Putamen (tissue), 1 donor: Measurements from ENCODE around the gene RALGPS1.

Experiments used
- DNase-seq: peaks from one replicate; pipeline ENCODE4 v3.0.0-alpha.2; 2016; ENCODE audit warnings: low spot score

Gene RALGPS1

DNA sequence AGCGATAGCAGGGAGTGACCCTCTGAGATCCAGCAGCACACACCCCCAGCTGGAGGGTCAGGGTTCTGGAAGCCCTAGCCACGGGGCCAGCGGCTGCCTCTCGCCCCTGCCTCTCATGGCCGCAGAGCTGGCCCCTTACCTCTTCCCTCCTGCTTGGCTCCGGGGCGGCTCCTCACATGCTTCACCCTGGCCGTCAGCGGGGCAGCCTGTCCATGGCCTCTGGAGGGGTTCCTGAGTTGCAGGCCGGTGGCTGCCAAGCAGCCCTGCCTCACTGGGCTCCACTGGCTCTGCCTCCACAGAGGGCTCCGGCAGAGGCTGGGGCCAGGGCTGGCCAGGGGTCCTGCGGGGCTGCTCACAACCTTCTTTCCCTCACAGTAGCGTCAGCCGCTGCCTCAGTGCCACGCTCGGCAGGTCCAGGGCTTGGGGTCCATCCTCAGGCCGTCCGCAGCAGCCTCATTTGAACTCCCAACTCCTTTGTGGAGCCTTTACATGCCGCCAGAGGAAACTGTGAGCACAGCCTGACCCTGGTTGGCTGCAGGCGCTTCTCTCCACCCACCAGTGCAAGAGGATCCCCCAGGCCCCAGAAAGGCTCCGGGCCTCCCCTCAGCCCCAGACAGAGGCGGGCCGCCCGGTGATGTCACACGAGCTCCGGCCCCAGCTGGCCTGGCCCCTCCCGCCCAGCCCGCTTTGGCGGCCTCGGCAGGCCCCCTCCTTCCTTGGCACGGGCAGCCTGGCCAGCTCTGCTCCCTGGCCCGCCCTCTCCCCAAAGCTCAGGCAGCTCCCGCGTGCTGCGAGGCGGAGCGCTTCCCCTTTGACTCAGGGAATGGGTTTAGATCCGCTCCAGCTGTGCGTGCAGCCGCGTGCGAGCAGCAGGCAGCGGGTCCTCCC lies 207.8 kb downstream of the RALGPS1 start, which contains the start of gene ANGPTL2:
ANGPTL2 (minus strand) TSS at position 460 of the 888 bp plus-strand sequence. CDS start 13,904 bp downstream, outside the sequence.
- DNase-seq, result peak; percentile 97

DNA sequence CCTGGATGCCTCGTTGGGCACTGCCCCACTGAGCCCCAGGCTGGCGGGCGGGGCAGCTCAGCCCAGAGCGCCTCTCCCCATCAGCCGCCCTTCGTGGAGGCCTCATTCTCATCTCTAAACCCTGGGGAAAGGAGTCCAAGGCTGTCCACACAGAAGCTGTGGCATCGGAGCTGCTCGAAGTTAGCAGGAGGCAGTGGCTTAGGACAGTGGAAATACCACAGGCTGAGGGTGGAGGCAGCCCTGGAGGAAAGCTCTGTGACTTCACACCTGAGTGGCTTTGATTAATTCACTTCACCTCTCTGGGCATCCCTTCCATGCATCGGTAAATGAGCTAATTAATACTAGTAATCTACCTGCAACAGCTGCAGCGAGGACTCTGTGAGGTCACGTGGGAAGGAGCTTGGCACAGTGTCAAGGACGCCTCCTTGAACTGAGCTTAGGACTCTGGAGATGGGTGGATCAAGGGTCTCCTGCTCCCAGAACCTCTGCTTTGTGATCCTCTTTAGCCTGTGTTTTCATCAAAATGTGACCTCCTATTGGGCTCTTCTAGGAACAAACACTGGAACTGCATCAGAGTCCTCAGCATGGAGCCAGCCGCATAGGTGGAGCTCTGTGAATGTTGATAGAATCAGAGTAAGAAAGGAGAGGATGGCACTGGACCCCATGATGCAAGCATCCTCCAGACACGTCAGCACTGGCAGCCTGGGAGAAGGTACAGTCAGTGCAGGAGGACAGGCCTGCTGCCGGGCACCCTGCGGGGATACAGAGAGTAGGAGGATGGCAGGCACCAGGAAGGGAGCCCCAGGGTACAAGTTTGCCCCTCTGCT lies 208.7 kb downstream of the RALGPS1 start:
- no peak for DNase-seq

DNA sequence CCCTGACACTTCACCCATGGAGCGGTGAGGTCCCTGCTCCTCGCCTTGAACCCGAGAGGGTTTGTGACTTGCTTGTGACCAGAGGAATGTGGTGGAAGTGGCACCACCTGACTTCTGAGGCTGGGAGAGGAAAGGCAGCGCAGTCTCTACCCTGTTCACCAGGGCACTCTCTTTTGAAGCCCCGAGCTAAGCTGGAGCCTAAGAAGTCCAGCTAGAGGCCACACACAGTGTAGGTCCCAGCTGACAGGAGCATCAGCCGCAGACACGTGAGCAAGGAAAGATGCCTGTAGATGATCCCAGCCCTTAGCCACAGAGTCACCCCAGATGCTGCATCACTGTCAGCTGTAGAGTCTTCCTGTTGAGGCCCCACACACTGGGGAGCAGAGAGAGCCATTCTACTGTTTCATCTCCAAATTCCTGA lies 209.5 kb downstream of the RALGPS1 start:
- DNase-seq, result no peak

DNA sequence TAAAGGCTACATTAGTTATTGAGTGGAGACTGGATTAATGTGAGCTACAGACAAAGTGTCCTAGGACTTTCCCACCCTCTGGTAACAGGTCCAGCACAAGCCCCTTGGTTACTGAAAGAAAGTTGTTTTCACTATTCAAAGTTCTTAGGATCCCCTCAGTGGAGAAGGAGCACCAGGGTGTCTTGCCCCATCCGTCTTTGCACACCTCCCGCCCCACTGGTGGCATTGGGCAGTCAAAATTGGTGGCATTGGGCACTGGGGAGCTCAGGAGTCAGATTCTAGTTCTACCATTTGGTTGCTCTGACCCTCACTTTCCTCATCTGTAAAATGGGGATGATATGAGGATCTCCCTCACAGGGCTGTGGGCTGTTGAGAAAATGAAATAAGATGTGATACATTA lies 210.2 kb downstream of the RALGPS1 start:
- DNase-seq, result no peak

DNA sequence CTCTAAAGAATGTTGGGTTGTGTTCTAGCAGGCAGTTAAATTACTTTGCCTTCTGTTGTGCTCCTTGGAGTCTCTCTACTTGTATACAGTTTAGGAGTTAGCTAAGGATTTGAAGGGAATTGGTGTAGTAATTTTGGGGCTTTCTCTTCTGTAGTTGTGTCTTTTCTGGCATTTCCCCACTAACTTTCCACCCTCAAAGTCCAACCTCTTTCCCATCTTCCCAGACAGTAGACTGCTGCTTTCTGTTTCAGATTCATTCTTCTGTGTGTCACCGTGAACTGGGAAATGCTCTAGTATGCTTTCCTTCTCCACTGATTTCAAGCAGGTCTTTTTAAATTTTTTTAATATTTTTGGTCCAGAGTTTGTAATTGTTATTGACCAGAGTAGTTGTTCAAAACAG lies 212.4 kb downstream of the RALGPS1 start:
- DNase-seq, result no peak

DNA sequence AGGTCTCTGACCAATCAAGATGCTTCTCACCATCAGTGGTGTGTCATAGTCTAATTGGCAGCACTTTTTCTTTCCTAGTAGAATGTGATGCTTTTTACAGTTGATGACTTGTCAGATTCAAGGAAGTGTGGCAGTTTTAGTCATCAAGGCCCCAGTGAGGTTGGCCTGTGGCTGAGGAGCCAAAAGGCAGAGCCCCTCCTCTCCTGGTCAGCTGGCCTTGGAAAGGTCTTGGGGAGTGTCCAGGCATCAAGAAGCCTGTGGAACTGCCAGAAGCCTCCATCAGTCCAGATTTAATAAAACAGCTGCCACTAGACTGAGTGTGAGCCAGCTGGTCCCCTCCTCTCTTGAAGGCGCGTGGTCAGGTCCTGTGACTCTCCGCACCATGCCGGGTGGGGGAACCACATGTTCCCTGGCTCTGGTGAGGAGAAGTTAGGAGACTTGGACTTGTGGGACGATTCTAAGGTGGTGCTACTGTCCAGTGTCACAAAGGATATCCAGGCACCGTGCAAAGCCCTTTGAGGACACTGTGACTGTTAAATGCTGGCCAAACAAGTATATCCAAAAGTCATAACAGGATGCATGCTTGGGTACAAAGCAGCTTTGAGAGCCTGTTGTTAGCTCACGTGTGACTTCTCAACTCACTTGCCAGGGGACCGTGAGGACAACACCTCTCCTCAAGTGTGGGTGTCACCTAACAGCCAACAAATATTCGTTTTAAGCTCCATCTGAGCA lies 213.9 kb downstream of the RALGPS1 start:
- peak; percentile 66 for DNase-seq

DNA sequence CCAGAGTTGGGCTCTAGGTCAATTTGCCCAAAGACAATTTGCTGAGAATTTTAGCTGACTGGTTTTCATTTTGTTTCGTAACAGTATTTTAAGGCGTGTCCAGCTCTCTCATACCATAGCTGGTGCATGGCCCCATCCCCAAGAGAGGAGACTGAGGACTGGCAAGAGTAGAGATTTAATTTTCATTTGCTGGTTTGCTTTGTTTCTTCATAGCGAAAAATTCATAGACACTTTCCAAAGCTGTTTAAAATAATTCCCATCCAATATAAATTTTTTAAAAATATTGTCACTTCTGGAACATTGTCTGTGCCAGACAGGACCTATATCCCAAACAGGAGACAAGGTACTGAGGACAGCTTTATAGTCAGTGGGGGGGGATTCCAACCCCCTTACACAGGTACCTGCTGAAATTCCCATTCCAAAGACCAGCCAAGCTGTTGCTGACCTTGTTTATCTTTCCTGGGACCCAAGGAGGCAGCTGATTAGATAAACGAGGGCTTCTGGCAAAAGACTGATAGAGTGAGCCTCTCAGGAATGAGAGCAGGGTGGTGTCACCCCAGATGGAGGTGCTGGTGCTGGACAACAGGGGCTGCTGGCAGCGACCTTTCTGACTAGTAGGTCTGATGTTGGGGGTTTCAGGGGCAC lies 214.6 kb downstream of the RALGPS1 start:
- DNase-seq, result no peak

DNA sequence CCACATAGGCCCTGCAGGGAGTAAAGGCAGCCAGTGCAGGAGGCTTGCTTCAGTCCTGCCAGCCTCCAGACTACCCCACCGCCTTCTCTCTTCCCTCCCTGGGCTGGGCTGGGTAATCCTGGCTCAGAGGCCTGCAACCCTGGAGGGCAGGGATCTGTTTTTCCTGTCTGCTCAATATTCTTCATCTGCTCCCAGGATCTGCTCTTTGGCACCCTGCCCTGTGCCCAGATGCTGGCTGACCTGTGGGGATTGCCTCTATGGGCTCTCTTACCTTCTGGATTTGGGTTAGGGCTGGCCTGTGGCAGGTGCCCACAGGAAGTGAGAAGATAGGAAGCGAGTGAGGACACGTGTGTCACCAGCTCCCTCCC lies 215.1 kb downstream of the RALGPS1 start:
- DNase-seq, result no peak

DNA sequence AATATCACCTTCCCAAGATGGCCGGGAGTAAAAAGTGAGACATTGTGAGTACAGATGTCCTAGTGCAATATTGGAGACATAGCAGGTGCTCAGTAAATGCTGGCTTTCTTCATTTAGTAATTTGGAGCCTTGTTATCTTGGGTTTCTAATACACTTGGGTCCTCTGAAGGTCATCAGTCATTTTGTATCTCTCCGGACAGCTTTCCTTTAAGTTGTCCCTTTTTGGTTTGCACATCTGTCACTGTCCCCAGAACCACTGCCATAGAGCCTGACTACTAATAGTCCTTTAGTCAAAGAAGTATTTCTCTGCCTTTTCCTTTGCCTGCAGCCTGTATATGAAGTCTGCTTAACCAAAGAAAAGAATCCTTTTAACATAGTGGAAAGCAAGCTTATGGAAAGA lies 215.7 kb downstream of the RALGPS1 start:
- no peak for DNase-seq

DNA sequence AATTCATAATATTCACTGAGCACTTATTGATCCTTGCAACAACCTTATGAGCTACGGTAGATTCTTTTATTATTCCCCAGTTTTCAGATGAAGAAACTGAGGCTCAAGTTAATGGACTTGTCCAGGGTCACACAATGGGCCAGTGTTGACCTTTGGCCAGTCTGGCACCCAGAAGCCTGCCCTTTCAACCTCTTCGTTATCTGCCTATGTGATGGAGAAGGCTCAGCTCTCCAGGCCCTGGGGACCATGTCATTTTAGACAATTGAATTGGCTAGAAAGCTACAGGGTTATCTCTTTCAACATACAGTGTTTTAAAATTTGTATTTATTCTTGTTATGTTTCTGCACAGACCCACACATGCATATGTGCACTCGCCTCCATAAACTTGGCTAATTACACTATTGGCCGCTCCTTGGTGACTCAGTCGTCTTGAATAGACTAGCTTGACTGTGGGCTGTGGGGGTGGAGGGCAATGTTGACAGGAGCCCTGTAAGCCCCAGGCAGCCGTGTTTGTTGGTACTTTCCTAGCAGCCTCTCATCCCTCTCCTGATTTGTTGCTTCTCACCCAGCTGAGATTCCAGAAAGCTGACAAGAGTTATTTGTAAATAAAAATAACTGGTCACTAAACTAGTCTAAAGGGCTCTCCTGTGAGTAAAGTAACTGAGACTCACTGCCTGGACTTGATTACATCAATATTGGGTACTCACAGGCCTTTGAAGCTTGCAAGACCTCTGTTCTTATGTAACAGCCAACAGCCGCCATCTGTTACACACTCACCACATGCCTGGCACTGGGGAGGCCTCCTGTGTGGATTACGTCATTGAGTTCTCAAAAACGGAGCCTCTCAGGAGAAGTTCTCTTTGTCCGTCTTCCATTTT lies 216.3 kb downstream of the RALGPS1 start:
- DNase-seq, result peak; percentile 64

DNA sequence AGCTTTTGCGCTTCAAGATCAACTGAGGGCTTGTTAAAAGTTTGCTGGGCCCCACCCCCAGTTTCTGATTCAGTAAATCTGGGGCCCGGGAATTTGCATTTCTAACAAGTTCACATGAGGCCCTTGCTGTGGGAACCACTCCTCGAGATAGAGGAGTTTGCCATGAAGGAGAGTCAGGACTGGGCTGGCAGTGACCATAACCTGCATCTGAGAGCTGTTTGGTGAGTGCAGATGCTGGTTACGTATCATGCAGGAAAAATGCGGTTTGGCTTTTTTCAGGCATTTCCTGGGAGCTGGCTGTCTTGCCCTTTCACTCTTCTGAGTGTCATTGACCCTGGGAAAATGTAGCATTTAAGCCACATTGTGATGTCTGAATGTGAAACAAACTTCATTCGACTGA lies 217.3 kb downstream of the RALGPS1 start:
- DNase-seq, result no peak

DNA sequence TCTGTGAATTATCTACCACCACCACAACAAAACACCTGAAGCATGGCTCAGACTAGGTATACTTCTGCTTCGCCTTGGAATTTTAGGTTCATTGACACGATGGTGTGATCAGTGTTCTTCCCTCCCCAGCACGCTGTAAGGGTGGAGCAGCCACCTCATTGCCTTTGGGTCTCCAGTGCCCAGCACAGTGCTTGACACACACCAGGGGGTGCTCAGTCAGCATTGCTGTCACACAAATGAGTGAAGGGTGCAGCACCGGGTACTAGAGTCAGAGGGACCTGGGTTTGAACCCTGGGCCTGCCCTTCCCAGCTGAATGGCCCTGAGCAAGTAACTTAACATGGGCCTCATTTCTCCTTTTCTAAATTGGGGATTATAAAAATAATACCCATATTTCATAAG lies 217.8 kb downstream of the RALGPS1 start:
- DNase-seq, result no peak

DNA sequence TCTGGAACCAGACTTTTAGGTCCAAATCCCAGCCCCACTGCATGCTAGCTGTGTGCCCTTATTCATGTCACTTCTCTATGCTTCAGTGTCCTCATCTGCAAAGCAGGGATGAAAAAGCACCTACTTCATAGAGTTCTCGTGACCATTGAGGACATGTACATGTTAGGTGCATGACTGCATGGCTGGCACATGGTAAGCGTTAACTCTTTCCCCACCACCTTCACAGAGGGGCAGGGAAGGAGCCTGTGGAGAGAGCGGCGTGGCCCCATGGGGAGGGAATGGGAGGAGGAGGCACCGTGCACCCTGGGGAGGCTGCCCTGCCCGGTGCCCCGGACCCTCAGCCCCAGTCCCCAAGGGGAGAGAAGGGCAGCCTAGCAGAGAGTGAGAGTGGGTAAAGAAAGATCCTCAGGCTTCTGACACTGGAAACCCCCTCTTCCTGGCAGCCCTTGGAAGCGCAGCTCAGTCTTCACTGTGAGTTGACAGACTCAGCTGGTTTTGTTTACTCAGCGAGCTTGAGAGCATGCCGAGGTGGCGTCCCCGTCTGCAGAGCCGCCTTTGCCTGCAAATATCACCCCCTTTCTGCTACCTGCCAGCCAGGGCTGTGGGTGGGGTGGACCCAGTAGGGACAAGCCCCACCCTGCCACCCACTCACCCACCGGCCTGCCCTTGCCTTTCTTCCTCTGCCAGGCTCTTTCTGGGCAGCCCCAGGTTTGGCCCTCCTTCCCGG lies 218.5 kb downstream of the RALGPS1 start:
- DNase-seq, result no peak

DNA sequence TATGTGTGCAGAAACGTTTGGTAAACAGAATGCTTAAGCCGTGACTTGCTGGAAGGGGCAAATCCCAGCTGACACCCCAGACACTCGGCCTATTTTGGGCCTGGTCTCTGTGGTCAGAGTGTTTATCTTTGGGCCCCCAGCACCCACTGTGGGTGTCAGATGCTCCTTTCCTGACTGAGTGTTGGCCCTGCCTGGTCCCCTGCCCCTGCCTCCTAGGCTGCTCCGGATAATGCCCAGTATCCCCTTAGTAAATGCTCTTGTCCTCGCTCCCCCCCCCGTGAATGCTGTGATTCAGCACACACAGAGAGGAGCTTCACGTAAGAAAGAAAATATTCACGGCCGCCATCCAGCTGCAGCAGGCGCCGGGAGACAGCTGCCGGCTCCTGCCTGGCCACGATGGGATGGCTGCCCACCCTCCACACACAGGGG lies 219.2 kb downstream of the RALGPS1 start:
- peak; percentile 89 for DNase-seq

DNA sequence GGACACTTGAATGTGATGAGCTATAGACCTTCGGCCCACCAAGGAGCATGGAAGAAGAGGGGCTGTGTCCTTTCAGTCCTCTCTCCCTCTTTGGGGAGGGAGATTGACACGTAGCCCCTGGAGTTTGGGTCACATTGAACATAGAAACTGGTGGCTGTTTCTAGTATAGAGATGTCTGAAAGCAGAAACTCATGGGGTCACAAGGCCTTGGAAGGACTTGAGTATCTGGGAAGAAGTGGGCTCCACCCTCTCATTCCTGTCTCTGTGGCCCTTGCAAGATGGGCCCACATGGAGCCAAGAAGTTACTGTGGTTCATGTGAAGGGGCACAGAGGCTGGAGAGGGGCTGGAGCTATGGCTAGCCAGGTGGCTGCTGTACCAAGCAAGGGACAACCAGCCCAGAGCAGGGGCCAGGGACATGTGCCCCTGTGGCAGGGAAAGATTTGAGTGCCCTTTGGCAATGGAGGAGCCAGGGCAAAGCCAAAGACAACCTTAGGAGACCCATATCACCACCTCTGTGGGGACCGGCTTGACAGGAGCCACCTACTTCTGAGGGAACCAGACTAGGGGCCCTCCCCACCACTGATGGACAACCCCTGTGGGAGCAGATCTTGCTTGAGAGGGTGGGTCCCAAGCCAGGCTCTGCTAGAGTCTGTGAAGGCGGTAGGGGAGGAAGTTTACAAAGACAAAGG lies 220.6 kb downstream of the RALGPS1 start:
- no peak for DNase-seq

DNA sequence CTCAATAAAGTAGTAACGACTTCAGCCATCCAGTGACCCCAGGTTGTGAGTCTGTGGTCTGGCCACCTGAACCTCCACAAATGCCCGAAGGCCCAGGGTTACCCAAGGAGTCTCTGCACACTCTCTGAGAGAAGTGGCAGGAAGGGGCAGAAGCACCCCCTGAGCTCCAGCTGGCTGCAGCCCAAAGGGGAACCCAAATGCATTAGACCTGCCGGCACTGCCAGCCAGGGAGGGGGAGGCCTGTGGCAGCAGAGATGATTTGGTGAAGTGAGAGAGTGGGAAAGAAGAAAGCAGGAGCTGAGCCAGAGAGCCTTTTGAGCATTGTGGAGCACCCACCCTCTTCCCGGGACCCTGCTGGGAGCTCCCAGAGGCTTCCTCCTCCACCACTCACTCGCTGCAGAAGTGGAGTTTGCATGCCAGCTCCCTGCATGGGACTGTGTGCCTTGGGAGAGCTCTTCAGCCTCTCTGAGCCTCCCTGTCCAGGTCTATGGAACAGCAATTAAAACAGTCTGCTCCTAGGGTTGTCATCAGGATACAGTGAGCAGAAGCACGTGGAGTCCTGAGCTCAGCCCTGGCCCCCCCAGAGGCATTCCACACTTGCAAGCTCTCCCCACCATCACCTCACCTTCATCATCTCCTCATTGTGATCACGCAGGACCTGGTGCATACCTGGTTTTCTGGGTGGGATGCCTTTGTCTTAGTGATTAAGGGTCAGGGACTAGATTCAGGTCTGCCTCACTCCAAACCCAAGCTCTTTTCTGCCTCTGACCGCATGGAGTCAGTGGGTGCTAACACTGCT lies 221.7 kb downstream of the RALGPS1 start:
- no peak for DNase-seq

DNA sequence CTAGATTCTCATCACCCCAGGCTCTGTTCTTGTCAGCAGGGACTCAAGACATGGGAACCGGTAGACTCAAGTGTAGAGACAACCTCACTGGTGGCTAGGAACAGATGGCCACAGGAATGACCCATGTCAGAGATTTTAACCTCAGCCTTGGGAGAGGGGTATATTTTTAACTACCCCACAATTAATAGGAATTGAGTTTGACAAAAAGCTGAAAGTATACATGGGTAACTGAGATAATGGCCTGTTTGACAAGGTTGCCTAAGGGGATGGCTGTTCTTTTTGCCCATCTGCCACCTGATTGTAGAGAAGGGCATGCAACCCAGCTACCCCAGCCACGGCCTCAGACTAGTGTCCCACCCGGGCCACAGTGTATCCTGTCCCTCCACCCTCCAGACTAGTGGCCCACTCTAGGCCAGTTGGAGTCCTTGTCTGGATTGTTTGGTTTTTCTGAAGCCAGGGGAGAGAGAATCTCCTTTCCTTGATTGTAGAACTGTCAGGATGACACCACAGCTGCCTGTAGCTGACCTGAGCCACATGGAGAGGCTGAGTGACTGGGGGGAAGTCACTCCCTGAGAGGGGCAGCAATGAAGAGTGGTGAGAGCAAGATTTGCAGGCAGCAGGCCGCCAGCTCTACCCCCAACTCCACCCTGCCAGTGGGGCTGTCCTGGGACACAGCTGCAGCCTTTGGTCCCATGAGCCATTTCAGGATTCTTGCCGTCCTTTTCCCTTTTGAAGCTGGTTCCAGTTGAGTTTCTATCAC lies 222.5 kb downstream of the RALGPS1 start:
- no peak for DNase-seq
